ENCODE measurements around the gene HEPHL1.

GRCh38 chr11:94112206-94112953 is 91.2 kb downstream of the HEPHL1 start:
- TF ChIP-seq CTCF (IDR thresholded peaks at IDR 0.05; ENCODE audit: low read length) (no peak), EZH2 (IDR thresholded peaks at IDR 0.05; ENCODE audit: borderline replicate concordance, low read length) (no peak)

All from OCI-LY1 (cell line).